ENCODE measurements around the gene FAM227A.
A peak's percentile ranks its signal among the peaks of the same experiment; 100 is the strongest.

FAM227A gene

GRCh38 chr22:38675833-38676232 is 19.6 kb upstream of the FAM227A start:
- H3K4me3 ChIP-seq (ENCODE audit: low read depth, low read length), result no peak overlapping the region
- TF ChIP-seq CTCF (IDR thresholded peaks at IDR 0.05; ENCODE audit: insufficient read depth, low read length, missing control alignments), result no peak
- ChIA-PET POLR2A (interaction anchor here (0.9 kb wide), 1 partner anchor 22 kb away, joined by 3 read pairs; no protein-coding TSS in a partner anchor), CTCF (no interaction called here)
- DNase-seq (ENCODE audit: low read depth, low spot score), result no peak

GRCh38 chr22:38674888-38675287 is 18.7 kb upstream of the FAM227A start:
- no peak for TF ChIP-seq CTCF (IDR thresholded peaks at IDR 0.05; ENCODE audit: insufficient read depth, low read length, missing control alignments)
- ChIA-PET POLR2A (interaction anchor here (0.9 kb wide), 1 partner anchor 23 kb away, joined by 3 read pairs; no protein-coding TSS in a partner anchor), CTCF (no interaction called here)
- no peak for DNase-seq (ENCODE audit: low read depth, low spot score)
- H3K4me3 ChIP-seq (ENCODE audit: low read depth, low read length), result no peak overlapping the region

GRCh38 chr22:38657045-38657909 is 1.1 kb upstream of the FAM227A start:
- ChIA-PET CTCF (interaction anchor here (2.6 kb wide), 1 partner anchor 24 kb away, joined by 12 read pairs; the partner anchor contains the start of gene TOMM22), POLR2A (no interaction called here)
- no peak for DNase-seq (ENCODE audit: low read depth, low spot score)
- H3K4me3 ChIP-seq (ENCODE audit: low read depth, low read length), result peak overlapping the region; percentile 87
- no peak for TF ChIP-seq CTCF (IDR thresholded peaks at IDR 0.05; ENCODE audit: insufficient read depth, low read length, missing control alignments)

GRCh38 chr22:38655519-38656255 is 505 bp downstream of the FAM227A start:
- POLR2A ChIA-PET, result no interaction called here

GRCh38 chr22:38653741-38654140 is 2.5 kb downstream of the FAM227A start:
- no peak for DNase-seq (ENCODE audit: low read depth, low spot score)
- POLR2A ChIA-PET, result no interaction called here
- H3K4me3 ChIP-seq (ENCODE audit: low read depth, low read length), result no peak overlapping the region
- no peak for TF ChIP-seq CTCF (IDR thresholded peaks at IDR 0.05; ENCODE audit: insufficient read depth, low read length, missing control alignments)
- CTCF ChIA-PET, result no interaction called here

More at GRCh38 chr22:38655519-38656255, 505 bp downstream of the FAM227A start:
- no peak for DNase-seq (ENCODE audit: low read depth, low spot score)
- no peak for TF ChIP-seq CTCF (IDR thresholded peaks at IDR 0.05; ENCODE audit: insufficient read depth, low read length, missing control alignments)
- CTCF ChIA-PET, result no interaction called here
- H3K4me3 ChIP-seq (ENCODE audit: low read depth, low read length), result peak overlapping the region; percentile 87

- CTCF ChIA-PET, result no interaction called here
- no peak for DNase-seq (ENCODE audit: low read depth, low spot score)
- POLR2A ChIA-PET, result no interaction called here
These were observed 3.3 kb downstream of the FAM227A start for GRCh38 chr22:38652859-38653258.

More at GRCh38 chr22:38652859-38653258, 3.3 kb downstream of the FAM227A start:
- no peak for TF ChIP-seq CTCF (IDR thresholded peaks at IDR 0.05; ENCODE audit: insufficient read depth, low read length, missing control alignments)
- no peak overlapping the region for H3K4me3 ChIP-seq (ENCODE audit: low read depth, low read length)

All from AG04449 (cell line).